Dedifferentiated amniotic fluid mesenchymal stem cell (primary cell): ENCODE measurements around the gene MT3.

Experiments used
- DNase-seq: peaks from one replicate; pipeline ENCODE4 v3.0.0-alpha.2; 2016; ENCODE audit errors: extremely low spot score

MT3 gene

GRCh38 chr16:56631197-56631596 lies 41.9 kb downstream of the MT3 start:
- DNase-seq = no peak

GRCh38 chr16:56631832-56632155 lies 42.5 kb downstream of the MT3 start:
- DNase-seq = no peak

GRCh38 chr16:56632156-56632847 lies 43.0 kb downstream of the MT3 start, which contains the start of gene MT1M:
MT1M (plus strand) TSS chr16:56632659; CDS start chr16:56632732, 73 bp downstream.
- DNase-seq = no peak

GRCh38 chr16:56632848-56633365 lies 43.6 kb downstream of the MT3 start:
- DNase-seq = no peak

- no peak for DNase-seq
Observed at GRCh38 chr16:56633535-56633934, 44.2 kb downstream of the MT3 start.

- DNase-seq = no peak
Observed at GRCh38 chr16:56634715-56635440, 45.5 kb downstream of the MT3 start.

- no peak for DNase-seq
Observed at GRCh38 chr16:56635441-56635967, 46.2 kb downstream of the MT3 start.

GRCh38 chr16:56636616-56637413 lies 47.5 kb downstream of the MT3 start:
- DNase-seq = no peak

- DNase-seq = no peak
Observed at GRCh38 chr16:56637814-56638750, 48.8 kb downstream of the MT3 start, which contains the start of gene MT1A. MT1A (plus strand) TSS chr16:56638666; CDS start chr16:56638739, 73 bp downstream.

GRCh38 chr16:56639045-56639444 lies 49.7 kb downstream of the MT3 start:
- DNase-seq = no peak

- no peak for DNase-seq
Observed at GRCh38 chr16:56640076-56640475, 50.7 kb downstream of the MT3 start.
